Ovary (tissue), 3 donors: ENCODE data around the gene PHACTR1.

Experiments used
- CTCF ChIP-seq, 3 donors: fragments of 450-650 bp in 2 of 3; fragments of 200-600 bp in 1 of 3; IDR thresholded peaks; one replicate each; pipeline versions ENCODE4 v1.5.1 to v1.8.0; 2016 to 2022; ENCODE audit warnings: antibody characterized with exemption in 3 of 3, mild to moderate bottlenecking in 1 of 3
- EP300 ChIP-seq: sonication (generic); formaldehyde crosslinking; IDR thresholded peaks from one replicate; pipeline ENCODE4 v1.6.1; 2017; ENCODE audit warnings: antibody characterized with exemption
- POLR2A ChIP-seq: fragments of 450-650 bp; IDR thresholded peaks from one replicate; pipeline ENCODE4 v1.6.1; 2017; ENCODE audit warnings: antibody characterized with exemption, mild to moderate bottlenecking, moderate library complexity
- donor health status: DM: no; HTN: no; CAD: no.

DNA sequence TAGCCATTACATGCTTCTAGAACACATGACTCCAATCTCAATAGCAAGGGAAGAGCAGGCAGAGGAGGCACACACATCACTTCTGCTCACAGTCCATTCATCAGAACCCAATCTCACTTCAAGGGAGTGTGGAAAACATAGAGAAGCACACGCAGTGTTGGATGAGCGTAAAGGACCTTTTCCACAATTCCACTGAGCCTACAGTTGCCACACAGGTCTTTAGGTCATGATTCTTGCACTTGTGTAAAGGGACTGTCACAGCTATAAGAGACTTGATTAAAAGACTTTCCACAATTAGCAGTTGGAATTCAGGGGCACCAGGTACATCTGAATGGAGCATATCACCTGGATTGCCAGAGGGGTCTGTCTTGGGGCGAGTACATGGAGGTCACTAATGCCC lies 525.6 kb downstream of the PHACTR1 start:
- TF ChIP-seq POLR2A (no peak), CTCF (IDR thresholded peaks at IDR 0.05) (no peak), EP300 (no peak)
